Mucosa of rectum (tissue), 2 donors: ENCODE measurements around the gene UGT1A8.

ENCODE experiments used
- H3K27ac ChIP-seq, 2 donors: one replicate each; pipeline ENCODE4 v1.7.0; 2013; ENCODE audit warnings: inconsistent platforms in 2 of 2, low read depth in 2 of 2, low read length in 2 of 2
- H3K27me3 ChIP-seq, 2 donors: one replicate each; pipeline ENCODE4 v1.7.0; 2013; ENCODE audit warnings: low read length in 2 of 2; ENCODE audit not compliant: control insufficient read depth in 2 of 2, insufficient read depth in 2 of 2
- H3K36me3 ChIP-seq, 2 donors: one replicate each; pipeline ENCODE4 v1.7.0; 2013; ENCODE audit warnings: low read length in 2 of 2; ENCODE audit not compliant: control insufficient read depth in 2 of 2, insufficient read depth in 2 of 2
- H3K4me1 ChIP-seq, 2 donors: one replicate each; pipeline ENCODE4 v1.7.0; 2013; ENCODE audit warnings: low read length in 2 of 2, mild to moderate bottlenecking in 1 of 2; ENCODE audit not compliant: control insufficient read depth in 2 of 2, insufficient read depth in 2 of 2
- H3K4me3 ChIP-seq, 2 donors: one replicate each; pipeline ENCODE4 v1.7.0; 2013; ENCODE audit warnings: low read length in 2 of 2
- H3K9ac ChIP-seq, 2 donors: one replicate each; pipeline ENCODE4 v1.7.0; 2013; ENCODE audit warnings: low read length in 2 of 2, low read depth in 1 of 2, mild to moderate bottlenecking in 1 of 2
- H3K9me3 ChIP-seq, 2 donors: one replicate each; pipeline ENCODE4 v1.7.0; 2013; ENCODE audit warnings: low read length in 2 of 2; ENCODE audit not compliant: control insufficient read depth in 2 of 2
- donor health status: healthy.
- donor health status: Normal muscosa, but diverticular disease.

UGT1A8 gene

GRCh38 chr2:233814056-233814835 lies 196.8 kb downstream of the UGT1A8 start:
- no peak overlapping the region for H3K9ac ChIP-seq
- H3K9me3 ChIP-seq: no peaks in the 10 kb centered on the region
- H3K27me3 ChIP-seq: peaks cover 0 to 2% of the 10 kb centered on the region in 2 donors
- H3K36me3 ChIP-seq: no peaks in the 10 kb centered on the region
- H3K4me1 ChIP-seq: no peaks in the 10 kb centered on the region
- no peak overlapping the region for H3K27ac ChIP-seq
- no peak overlapping the region for H3K4me3 ChIP-seq

GRCh38 chr2:233815861-233816260 lies 198.4 kb downstream of the UGT1A8 start:
- Histone ChIP-seq H3K9ac (no peak overlapping the region), H3K4me3 (no peak overlapping the region), H3K27me3 (peaks cover 0 to 2% of the 10 kb centered on the region in 2 donors), H3K27ac (no peak overlapping the region), H3K4me1 (no peaks in the 10 kb centered on the region), H3K9me3 (no peaks in the 10 kb centered on the region), H3K36me3 (no peaks in the 10 kb centered on the region)

GRCh38 chr2:233816334-233816733 lies 198.9 kb downstream of the UGT1A8 start:
- H3K9me3 ChIP-seq: no peaks in the 10 kb centered on the region
- no peak overlapping the region for H3K27ac ChIP-seq
- no peak overlapping the region for H3K9ac ChIP-seq
- no peaks in the 10 kb centered on the region for H3K36me3 ChIP-seq
- H3K4me1 ChIP-seq: no peaks in the 10 kb centered on the region
- no peak overlapping the region for H3K4me3 ChIP-seq
- H3K27me3 ChIP-seq: peaks cover 0 to 2% of the 10 kb centered on the region in 2 donors

- Histone ChIP-seq H3K4me1 (no peaks in the 10 kb centered on the region), H3K36me3 (no peaks in the 10 kb centered on the region), H3K9me3 (no peaks in the 10 kb centered on the region), H3K27me3 (peaks cover 0 to under 1% of the 10 kb centered on the region in 2 donors), H3K9ac (no peak overlapping the region), H3K4me3 (no peak overlapping the region), H3K27ac (no peak overlapping the region)
Measured at GRCh38 chr2:233816771-233817170, 199.3 kb downstream of the UGT1A8 start.

GRCh38 chr2:233817361-233817911 lies 200.0 kb downstream of the UGT1A8 start:
- no peaks in the 10 kb centered on the region for H3K36me3 ChIP-seq
- no peaks in the 10 kb centered on the region for H3K4me1 ChIP-seq
- H3K27me3 ChIP-seq: no peaks in the 10 kb centered on the region
- no peak overlapping the region for H3K9ac ChIP-seq
- no peak overlapping the region for H3K4me3 ChIP-seq
- no peaks in the 10 kb centered on the region for H3K9me3 ChIP-seq
- no peak overlapping the region for H3K27ac ChIP-seq

- H3K36me3 ChIP-seq: no peaks in the 10 kb centered on the region
- H3K27ac ChIP-seq: no peak overlapping the region
- H3K4me3 ChIP-seq: no peak overlapping the region
- H3K9ac ChIP-seq: no peak overlapping the region
- no peaks in the 10 kb centered on the region for H3K9me3 ChIP-seq
- no peaks in the 10 kb centered on the region for H3K4me1 ChIP-seq
- no peaks in the 10 kb centered on the region for H3K27me3 ChIP-seq
Measured at GRCh38 chr2:233817995-233818638, 200.7 kb downstream of the UGT1A8 start.

- Histone ChIP-seq H3K36me3 (no peaks in the 10 kb centered on the region), H3K27ac (no peak overlapping the region), H3K27me3 (no peaks in the 10 kb centered on the region), H3K4me1 (no peaks in the 10 kb centered on the region), H3K9me3 (no peaks in the 10 kb centered on the region), H3K9ac (no peak overlapping the region), H3K4me3 (no peak overlapping the region)
Measured at GRCh38 chr2:233818639-233819621, 201.5 kb downstream of the UGT1A8 start.

GRCh38 chr2:233819884-233820773 lies 202.7 kb downstream of the UGT1A8 start:
- no peak overlapping the region for H3K9ac ChIP-seq
- H3K36me3 ChIP-seq: no peaks in the 10 kb centered on the region
- no peaks in the 10 kb centered on the region for H3K4me1 ChIP-seq
- H3K9me3 ChIP-seq: no peaks in the 10 kb centered on the region
- H3K27ac ChIP-seq: no peak overlapping the region
- no peaks in the 10 kb centered on the region for H3K27me3 ChIP-seq
- no peak overlapping the region for H3K4me3 ChIP-seq

- no peaks in the 10 kb centered on the region for H3K36me3 ChIP-seq
- H3K9me3 ChIP-seq: no peaks in the 10 kb centered on the region
- H3K27me3 ChIP-seq: no peaks in the 10 kb centered on the region
- no peaks in the 10 kb centered on the region for H3K4me1 ChIP-seq
- H3K9ac ChIP-seq: no peak overlapping the region
- no peak overlapping the region for H3K27ac ChIP-seq
- H3K4me3 ChIP-seq: no peak overlapping the region
Measured at GRCh38 chr2:233820774-233821105, 203.3 kb downstream of the UGT1A8 start.
